AG09309 (cell line): ENCODE measurements around the gene OR8B4.

ENCODE experiments used
- DNase-seq: peaks from one replicate; pipeline ENCODE4 v3.0.0-alpha.2; 2010; ENCODE audit warnings: low read depth
- H3K4me3 ChIP-seq: 2 replicates; pipeline ENCODE4 v1.5.1; 2011; ENCODE audit warnings: mild to moderate bottlenecking, low read depth, low read length, moderate library complexity; ENCODE audit not compliant: control insufficient read depth
- CTCF ChIP-seq: IDR thresholded peaks from 2 replicates; pipeline ENCODE4 v1.5.1; 2011; ENCODE audit warnings: mild to moderate bottlenecking, low read depth, low read length, inconsistent platforms; ENCODE audit not compliant: insufficient read depth, control insufficient read depth; ENCODE audit errors: missing control alignments

OR8B4 gene

GRCh38 chr11:124442847-124443246, 18.2 kb upstream of the OR8B4 start:
- TF ChIP-seq CTCF = no peak
- H3K4me3 ChIP-seq = no peak overlapping the region
- DNase-seq = no peak

- no peak overlapping the region for H3K4me3 ChIP-seq
- TF ChIP-seq CTCF = no peak
- DNase-seq = no peak
These were observed 17.8 kb upstream of the OR8B4 start for GRCh38 chr11:124442442-124442841.

GRCh38 chr11:124441519-124441918, 16.8 kb upstream of the OR8B4 start:
- DNase-seq = no peak
- no peak overlapping the region for H3K4me3 ChIP-seq
- TF ChIP-seq CTCF = no peak

GRCh38 chr11:124441081-124441480, 16.4 kb upstream of the OR8B4 start:
- DNase-seq = no peak
- TF ChIP-seq CTCF = no peak
- H3K4me3 ChIP-seq = no peak overlapping the region

GRCh38 chr11:124440608-124441007, 15.9 kb upstream of the OR8B4 start:
- no peak for TF ChIP-seq CTCF
- H3K4me3 ChIP-seq = no peak overlapping the region
- no peak for DNase-seq

- no peak for TF ChIP-seq CTCF
- DNase-seq = no peak
- no peak overlapping the region for H3K4me3 ChIP-seq
These were observed 10.0 kb upstream of the OR8B4 start for GRCh38 chr11:124434699-124435098.

GRCh38 chr11:124429599-124429998, 4.9 kb upstream of the OR8B4 start:
- H3K4me3 ChIP-seq = no peak overlapping the region
- no peak for TF ChIP-seq CTCF
- DNase-seq = no peak
